GM12873 (cell line): ENCODE measurements around the gene GRXCR1.

Experiments used
- TF ChIP-seq, protein P1 (sequence below): IDR thresholded peaks from 2 replicates; pipeline ENCODE4 v1.5.1; 2012; ENCODE audit warnings: low read depth, mild to moderate bottlenecking, moderate library complexity, low read length, control low read depth; ENCODE audit not compliant: insufficient read depth; ENCODE audit errors: missing control alignments

GRXCR1 gene

DNA sequence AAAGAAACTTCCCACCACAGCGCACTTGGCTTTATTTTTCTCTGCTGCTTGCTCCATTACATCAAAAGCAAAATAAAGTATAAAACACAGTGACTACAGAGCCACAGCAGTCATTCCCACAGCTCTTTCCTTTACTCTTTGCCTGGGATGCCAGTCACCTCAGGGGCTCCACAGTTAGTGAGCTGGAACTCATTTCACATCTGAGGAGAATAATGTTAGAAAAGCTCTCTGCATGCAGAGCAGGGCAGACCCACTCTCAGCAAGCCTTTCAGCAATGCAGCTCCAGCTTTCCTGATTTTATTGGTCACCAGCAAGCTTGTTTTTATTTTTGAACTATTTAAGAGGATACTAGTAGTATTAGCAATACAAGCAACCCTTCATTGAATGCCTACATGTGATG is 13.8 kb downstream of the GRXCR1 start:
- TF ChIP-seq, protein P1, sequence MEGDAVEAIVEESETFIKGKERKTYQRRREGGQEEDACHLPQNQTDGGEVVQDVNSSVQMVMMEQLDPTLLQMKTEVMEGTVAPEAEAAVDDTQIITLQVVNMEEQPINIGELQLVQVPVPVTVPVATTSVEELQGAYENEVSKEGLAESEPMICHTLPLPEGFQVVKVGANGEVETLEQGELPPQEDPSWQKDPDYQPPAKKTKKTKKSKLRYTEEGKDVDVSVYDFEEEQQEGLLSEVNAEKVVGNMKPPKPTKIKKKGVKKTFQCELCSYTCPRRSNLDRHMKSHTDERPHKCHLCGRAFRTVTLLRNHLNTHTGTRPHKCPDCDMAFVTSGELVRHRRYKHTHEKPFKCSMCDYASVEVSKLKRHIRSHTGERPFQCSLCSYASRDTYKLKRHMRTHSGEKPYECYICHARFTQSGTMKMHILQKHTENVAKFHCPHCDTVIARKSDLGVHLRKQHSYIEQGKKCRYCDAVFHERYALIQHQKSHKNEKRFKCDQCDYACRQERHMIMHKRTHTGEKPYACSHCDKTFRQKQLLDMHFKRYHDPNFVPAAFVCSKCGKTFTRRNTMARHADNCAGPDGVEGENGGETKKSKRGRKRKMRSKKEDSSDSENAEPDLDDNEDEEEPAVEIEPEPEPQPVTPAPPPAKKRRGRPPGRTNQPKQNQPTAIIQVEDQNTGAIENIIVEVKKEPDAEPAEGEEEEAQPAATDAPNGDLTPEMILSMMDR, result no peak

DNA sequence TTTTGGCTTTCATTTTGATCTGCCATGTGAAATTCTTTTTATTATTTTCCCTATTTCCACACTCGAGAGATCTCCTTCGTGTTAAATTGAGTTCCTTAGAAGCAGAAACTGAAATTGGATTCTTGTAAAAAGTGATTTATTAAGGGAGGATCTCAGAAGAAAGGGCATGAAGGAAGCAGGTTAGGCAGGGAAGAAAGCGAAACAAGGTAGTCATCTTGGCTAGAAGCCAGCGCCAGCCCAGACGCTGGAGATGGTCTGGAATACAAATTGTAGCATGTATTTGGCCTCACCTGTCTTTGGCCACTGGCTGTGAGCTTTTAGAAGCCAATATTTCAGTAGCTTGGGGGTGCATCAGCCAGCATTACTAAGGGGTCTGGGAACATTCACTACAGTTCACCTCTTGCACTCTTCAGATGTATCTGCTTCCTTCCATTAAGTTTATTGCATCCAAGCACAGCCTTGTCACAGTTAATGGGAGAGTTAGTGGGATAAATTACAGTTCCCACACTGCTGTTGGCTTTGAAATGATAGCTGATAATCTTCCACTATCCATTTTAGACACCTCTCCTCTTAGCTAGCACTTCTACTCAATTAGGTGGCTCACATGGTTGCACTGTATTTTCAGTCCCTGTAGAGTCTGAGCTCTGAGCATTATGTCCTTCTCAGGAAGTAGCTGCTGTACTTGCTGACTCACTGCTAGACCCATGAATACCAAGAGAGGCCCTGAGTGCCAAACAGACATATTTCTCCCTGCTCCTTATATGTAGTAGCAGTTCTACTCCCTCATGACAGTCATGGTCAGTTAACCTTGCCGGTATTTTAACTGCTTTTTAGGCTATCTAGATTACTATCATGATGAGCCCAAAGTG is 14.6 kb downstream of the GRXCR1 start:
- TF ChIP-seq, protein P1, result no peak

DNA sequence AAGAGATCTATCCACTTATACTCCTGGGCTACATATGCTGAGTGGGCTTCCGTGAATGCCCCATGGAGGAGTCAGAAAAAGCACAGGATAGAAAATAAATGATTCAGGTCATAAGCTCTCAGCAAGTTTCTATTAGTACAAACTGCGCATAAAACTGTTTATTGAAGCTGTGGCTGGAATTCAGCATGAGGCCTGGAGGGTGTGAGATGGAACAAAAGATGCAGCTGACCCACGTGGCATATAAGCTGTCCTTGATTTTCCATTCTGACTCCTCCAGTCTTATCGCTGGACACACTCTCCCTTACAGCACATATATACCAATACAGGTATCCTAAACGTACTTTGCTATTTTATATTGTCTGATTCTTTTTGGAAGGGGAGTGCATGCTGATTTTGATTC is 17.9 kb downstream of the GRXCR1 start:
- TF ChIP-seq, protein P1, result no peak

DNA sequence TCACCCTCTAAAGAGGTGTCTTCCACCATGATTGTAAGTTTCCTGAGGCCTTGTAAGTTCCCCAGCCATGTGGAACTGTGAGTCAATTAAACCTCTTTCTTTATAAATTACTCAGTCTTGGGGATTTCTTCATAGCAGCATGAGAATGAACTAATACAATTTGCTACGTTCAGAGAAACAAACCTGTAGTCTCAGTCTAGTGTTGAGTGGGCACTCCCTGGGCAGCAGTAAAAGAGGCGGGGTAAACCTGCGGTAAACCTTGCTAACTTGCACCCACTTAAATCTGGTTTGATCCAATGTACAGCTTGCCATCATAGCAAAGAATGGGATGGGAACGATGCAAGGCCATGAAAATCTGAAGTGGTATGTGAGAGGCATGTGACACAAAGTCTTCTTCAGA is 22.4 kb downstream of the GRXCR1 start:
- TF ChIP-seq, protein P1, result no peak

DNA sequence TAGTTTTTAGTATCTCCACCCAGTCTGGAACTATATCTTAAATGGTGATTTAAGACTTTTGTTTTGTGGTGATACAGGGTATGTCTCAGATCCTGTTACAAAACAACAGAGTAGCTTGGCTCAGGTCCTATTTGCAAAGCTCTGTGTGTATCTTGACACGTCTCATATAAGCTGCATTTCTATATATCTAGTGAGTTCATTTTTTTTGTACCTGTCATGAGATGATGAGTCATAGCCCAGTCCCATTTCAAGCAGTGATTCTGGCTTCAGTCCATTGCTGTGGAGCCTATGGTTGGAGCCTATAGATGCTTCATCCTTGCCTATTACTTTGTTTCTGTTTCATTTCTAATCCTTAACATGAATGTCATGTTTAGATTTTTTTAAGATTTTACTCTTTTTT is 23.0 kb downstream of the GRXCR1 start:
- TF ChIP-seq, protein P1, result no peak

DNA sequence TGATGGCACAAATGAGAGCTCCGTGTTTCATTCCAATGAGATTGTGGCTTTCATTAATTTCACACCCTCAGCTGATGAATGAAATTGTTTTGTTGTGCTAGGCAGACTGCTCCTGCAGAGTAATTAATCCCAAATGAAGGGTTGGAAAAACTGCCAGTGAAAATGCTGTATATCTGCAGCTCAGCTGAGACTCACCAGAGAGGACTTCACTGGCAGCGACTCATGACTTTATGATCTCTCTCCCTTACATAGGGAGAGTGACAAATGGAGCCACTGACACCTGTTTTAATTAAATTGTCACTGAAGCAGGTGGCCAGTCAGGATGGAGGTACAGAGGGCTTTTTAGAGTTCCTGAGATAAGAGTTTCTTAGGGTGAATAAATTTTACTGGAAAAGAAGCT is 24.8 kb downstream of the GRXCR1 start:
- TF ChIP-seq, protein P1, result no peak

DNA sequence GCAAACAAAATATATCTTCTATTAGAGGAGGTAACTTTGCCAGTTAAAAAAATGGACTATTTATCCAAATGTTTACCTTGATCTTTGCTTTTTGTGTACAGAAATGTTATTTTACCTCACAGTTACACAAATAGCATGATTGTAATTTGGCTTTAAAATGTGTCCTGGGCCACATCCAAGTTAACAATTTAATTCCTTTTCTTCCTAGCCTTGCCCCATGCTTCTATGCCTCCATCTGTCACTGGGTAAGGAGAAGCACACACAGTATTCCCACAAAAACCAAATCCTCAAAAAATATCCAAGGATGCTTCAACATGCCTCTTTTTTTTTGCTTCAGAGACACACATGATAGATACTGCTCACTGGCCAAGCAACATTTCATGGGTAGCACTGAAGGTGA is 30.9 kb downstream of the GRXCR1 start:
- TF ChIP-seq, protein P1, result no peak
